HG02763 (cell line): ENCODE measurements around the gene LDB2.

Experiments
- ATAC-seq: cut with Tn5 transposase; IDR thresholded peaks from one replicate; pipeline ENCODE4 v1.9.1; 2021; ENCODE audit warnings: mild to moderate bottlenecking, moderate library complexity; ENCODE audit not compliant: unreplicated experiment

The LDB2 gene

GRCh38 chr4:16760617-16761363 is 137.7 kb downstream of the LDB2 start:
- ATAC-seq, result no peak

DNA sequence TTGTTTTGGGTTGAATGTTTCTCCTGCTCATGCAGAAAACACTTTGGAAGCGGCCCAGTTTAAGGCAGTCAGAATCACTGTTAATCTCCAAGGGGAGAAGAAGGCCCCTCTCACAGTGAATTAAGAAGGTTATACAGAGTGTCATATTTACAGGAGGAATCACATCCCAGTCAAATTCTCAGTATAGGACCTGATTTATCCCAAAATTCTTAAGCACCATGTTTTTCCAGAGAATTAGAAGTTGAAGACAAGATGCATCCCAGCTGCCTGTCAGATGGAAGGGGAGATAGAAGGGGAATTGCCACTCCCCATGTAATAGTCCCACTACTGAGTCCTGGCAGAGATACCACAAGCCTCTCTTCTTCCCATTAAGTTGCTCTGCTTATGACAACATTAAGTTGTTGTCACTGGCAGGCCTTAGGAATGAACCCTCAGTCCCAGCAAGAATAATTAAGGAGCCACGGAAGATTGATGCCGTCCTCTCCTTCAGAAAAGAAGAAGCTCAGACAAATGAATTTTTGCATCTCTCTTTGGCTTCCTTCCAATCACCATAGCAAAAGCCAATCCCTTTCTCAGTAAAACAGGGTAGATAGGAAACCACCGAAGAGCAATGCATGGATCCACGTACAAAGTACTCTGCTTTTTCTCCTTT is 138.4 kb downstream of the LDB2 start:
- no peak for ATAC-seq

- no peak for ATAC-seq
Measured at GRCh38 chr4:16758816-16759215, 139.6 kb downstream of the LDB2 start.

- no peak for ATAC-seq
Measured at GRCh38 chr4:16758255-16758654, 140.2 kb downstream of the LDB2 start.

DNA sequence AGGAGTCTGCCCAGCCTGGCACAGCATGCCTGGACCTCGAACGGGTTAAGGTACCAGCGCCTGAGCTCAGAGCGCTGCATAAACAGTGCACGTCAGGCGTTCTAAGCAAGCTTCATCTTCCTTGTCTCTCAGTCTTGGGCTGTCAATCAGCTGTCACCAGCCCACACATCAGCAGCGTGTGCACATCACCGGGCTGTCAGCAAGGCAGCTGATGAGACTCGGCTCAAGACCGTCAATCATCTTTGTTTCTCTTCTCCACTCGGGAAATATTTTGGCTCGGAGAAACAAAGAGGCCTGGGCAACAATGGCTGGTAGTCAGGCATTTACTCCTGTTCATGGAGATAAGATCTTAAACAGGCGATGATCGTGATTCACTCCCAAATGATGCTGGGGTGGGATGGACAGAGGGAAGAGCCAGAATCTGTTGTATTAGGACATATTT is 141.3 kb downstream of the LDB2 start:
- ATAC-seq, result no peak

GRCh38 chr4:16754104-16754503 is 144.3 kb downstream of the LDB2 start:
- no peak for ATAC-seq

- no peak for ATAC-seq
Measured at GRCh38 chr4:16752150-16752549, 146.3 kb downstream of the LDB2 start.

DNA sequence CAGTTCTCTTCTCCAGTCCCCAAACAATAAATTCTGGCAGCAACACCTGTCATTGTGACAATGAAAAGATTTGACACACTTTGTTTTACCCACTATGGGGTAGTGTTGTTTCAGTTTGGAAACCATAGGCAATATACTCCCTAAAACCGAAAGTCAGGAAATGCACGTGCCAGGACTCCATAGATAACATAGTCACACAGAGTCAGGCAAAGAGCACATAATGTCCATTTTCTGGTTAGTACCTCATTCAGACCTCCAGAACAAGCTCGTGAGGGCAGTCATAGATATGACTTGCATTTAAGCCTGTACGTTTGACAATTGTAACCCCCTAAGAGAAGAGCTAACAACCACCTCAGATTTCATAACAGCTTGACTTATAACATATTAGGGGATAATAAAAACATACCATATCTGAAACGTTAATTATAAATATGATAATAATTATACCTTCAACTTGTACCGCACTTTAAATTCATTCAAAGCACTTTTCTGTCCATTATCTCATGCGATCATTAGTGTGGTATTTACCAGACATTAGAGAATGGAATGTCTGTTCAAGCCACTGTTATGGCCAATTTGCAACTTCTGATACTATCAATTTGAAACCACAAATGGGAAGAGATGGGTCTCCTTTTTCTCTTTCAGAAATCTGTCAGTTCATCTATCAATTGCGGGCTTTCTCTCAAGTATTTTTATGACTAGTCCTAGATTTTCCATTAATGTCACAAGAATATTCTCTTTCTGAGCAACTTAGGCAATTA is 147.4 kb downstream of the LDB2 start:
- no peak for ATAC-seq

DNA sequence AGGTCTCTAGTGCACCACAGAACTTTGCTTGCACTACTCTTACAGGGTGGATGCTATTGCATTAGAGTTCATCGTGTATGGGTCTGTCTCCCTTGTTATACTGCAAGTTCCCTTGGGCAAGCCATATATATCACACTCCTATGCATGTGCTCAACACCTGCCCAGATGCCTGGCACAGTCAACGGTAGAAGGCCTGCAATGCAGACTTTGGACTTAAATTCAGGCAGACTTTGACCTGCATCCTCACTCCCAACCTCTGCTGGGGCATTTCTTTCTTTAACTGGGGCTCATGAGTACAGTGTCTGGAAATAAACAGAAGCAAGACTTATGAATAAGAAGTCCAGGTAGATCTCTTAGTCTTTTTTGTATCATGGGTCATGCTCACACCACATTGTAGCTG is 148.2 kb downstream of the LDB2 start:
- ATAC-seq, result no peak

- ATAC-seq, result no peak
Measured at GRCh38 chr4:16745887-16746286, 152.6 kb downstream of the LDB2 start.

GRCh38 chr4:16745009-16745635 is 153.3 kb downstream of the LDB2 start:
- ATAC-seq, result no peak

DNA sequence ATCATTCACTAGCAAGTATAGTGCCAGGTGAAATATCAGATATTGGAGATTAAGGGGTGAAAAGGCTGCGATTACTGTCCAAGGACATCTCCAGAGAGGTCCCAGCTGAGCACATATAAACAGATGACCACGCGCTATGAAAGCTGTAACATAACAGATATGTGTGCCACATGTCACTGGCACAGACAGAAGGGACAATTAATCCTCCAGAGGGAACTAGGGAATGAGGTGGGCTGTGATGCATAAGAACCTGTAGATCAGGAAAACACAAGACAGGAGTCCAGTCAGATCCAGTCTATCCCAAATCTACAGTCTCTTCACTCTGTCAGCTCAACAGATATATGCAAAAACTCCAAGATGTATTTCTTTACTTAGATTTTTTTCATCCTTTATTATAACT is 157.2 kb downstream of the LDB2 start:
- ATAC-seq, result no peak

DNA sequence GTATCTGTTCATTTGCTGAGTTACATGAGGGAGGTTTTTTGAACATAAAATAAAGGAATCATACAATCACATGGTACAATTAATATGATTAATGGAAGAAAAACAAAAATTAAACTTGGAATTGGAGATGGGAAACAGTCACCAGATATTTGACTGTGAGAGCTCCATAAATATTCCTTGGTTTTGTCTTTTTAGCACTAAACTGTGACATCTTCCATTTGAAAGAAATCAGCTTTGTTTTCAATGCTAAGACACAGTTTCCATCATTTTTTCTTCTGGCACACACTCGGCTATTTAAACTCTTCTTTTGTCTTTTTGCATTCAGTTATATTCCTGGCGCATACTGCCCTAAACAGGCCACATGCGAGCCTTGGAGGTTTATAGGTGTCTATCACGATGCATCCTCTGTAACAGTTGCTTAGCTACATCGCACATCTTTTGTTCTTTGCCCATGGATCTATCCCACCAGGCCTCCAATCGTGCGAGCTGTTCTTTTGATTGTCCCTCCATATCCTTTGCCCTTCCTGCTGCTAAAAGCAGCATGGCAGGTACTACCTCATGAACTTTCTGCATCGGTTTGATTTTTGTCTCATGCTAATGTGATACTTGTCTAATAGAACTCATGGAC is 158.3 kb downstream of the LDB2 start:
- ATAC-seq, result no peak

GRCh38 chr4:16738558-16738957 is 159.9 kb downstream of the LDB2 start:
- ATAC-seq, result no peak

DNA sequence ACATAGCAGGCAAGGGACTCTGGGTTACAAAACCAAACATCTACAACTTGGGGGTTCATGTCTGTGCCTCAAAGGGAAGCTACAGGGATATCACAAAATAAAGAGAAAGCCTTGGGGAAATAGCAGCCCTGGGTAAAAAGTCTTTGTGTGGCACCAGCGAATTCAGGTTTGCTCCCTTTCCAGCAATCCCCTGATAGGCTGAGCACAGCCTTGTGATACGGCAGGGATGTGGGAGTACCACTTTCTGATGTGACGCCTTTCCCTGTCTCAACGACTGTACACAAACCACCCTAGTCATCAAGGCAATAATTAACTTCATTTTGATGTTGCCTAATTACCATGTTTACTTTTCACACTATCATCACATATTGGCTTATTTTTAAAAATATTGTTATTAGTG is 164.9 kb downstream of the LDB2 start:
- ATAC-seq, result no peak

- ATAC-seq, result no peak
Measured at GRCh38 chr4:16732741-16733140, 165.7 kb downstream of the LDB2 start.

DNA sequence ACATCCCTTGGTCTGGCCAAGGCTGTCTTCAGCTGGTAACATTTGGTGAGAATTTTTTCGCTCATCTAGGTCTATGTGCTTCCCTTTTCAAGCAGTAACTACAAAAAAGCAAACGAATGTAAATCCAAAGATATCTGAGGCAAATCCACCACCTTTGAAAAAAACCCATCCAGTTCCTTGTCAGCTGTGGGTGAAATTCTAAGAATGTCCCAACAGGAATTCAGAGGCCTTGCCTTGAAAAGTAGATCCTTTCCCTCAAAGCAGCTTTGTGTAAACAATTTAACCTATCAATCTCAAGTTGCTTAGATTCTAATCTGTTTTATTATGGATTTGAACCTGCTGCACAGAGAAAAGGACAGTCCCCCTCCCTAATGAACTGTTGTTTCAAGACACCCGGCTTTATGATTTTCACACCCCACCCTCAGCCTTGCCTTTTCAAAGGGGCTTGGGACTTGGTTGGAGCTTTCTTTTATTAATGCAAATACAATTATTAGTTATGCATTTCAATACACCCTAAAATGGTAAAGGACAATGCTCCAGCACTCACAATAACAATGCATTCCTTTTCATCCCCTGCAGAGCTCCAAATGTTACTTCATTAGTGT is 166.6 kb downstream of the LDB2 start:
- no peak for ATAC-seq

- ATAC-seq, result no peak
Measured at GRCh38 chr4:16730522-16731205, 167.8 kb downstream of the LDB2 start.

DNA sequence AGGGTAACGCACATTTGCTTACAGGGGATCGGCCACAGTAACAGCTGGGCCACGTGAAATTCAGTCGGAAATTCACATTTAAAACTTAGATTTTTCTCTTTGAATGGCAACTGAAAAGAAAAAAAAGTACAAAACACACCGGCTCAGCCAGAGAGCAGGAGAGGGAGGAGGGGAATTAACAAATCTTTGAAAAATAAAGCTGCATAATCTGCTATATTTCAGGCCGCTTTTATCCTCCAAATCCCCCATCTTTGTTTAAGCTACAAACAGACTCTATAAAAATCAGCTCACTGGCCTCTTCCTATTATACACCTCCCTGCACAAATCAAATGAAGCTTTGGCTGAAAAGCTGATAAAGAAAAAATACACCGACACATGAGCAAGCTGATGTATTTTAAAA is 169.1 kb downstream of the LDB2 start:
- ATAC-seq, result no peak

DNA sequence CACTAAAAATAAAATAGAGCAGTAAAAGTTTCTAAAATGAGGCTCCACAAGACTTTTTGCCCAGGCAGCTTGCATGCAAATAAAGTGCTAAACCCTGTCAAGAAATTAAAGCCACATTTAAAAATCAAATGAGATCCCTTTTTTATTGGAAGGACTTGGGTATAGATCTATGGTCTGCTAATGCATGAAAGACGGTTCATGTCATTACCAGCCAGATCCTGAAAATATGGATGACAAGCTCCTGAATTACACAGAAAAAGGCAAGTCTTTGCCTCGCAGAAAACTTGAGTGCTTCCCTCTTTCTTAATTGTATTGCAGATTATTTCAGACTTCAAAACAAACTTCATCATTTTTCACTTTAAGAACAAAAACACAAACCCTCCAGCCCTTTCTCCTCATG is 169.6 kb downstream of the LDB2 start:
- no peak for ATAC-seq
